ENCODE measurements around the gene LIN37.

LIN37 gene

GRCh38 chr19:35742121-35742724, 6.2 kb upstream of the LIN37 start, which contains the start of gene IGFLR1:
Gene IGFLR1, minus strand, starts transcription at chr19:35742452. Its CDS starts 1,272 bp downstream, at chr19:35741180.
- Histone ChIP-seq H2BK120ac (ENCODE audit: insufficient read depth, low read length, poor library complexity) (no peak within 1 kb of the TSS), H4K12ac (ENCODE audit: low read depth, low read length) (no peak within 1 kb of the TSS), H3K4me2 (ENCODE audit: low read length) (peak within 1 kb of the TSS; percentile 90), H3K36me3 (ENCODE audit: control insufficient read depth in 1 of 2, insufficient read depth in 2 of 2, low read length in 2 of 2) (peaks cover 22 to 23% of the 10 kb centered on the region in 2 experiments), H2AFZ (ENCODE audit: insufficient read depth, low read length, poor library complexity) (no peak within 1 kb of the TSS), H3K79me2 (ENCODE audit: control insufficient read depth, insufficient read depth, low read length, poor library complexity) (peaks cover 3% of the 10 kb centered on the region), H3K4me3 (ENCODE audit: low read depth, low read length) (no peak within 1 kb of the TSS), H3K18ac (ENCODE audit: low read length) (no peak within 1 kb of the TSS), H3K4me1 (ENCODE audit: control insufficient read depth in 1 of 2, insufficient read depth in 2 of 2, low read length in 2 of 2) (peaks cover 14 to 20% of the 10 kb centered on the region in 2 experiments), H4K8ac (ENCODE audit: low read depth, low read length) (no peak within 1 kb of the TSS), H3K23ac (ENCODE audit: low read length) (no peak within 1 kb of the TSS), H3K27ac (ENCODE audit: low read depth, low read length) (no peak within 1 kb of the TSS), H3K4ac (ENCODE audit: low read depth, low read length) (no peak within 1 kb of the TSS), H4K91ac (ENCODE audit: low read depth, low read length) (no peak within 1 kb of the TSS), H3K9ac (ENCODE audit: low read length) (no peak within 1 kb of the TSS), H3K79me1 (ENCODE audit: low read length) (peaks cover 6% of the 10 kb centered on the region), H3K14ac (ENCODE audit: low read length) (no peak within 1 kb of the TSS), H3K9me3 (ENCODE audit: insufficient read depth, low read depth, low read length) (peaks cover 3% of the 10 kb centered on the region), H2AK5ac (ENCODE audit: low read length) (no peak within 1 kb of the TSS), H2BK12ac (ENCODE audit: low read length) (no peak within 1 kb of the TSS), H3K27me3 (ENCODE audit: insufficient read depth, low read length) (no peaks in the 10 kb centered on the region), H2BK5ac (ENCODE audit: low read depth, low read length, poor library complexity) (no peak within 1 kb of the TSS)
- peak in 1 of 2 donors; percentile 14 for DNase-seq
- no CpG with 5 or more reads among the region's 9 CpGs for WGBS (ENCODE audit: extremely low coverage, insufficient coverage, insufficient read length)

GRCh38 chr19:35743640-35744429, 4.5 kb upstream of the LIN37 start:
- DNase-seq: no peak
- WGBS (ENCODE audit: extremely low coverage, insufficient coverage, insufficient read length): no CpG with 5 or more reads among the region's 19 CpGs
- H3K18ac ChIP-seq (ENCODE audit: low read length): no peak overlapping the region

GRCh38 chr19:35744430-35745327, 3.7 kb upstream of the LIN37 start:
- no CpG with 5 or more reads among the region's 41 CpGs for WGBS (ENCODE audit: extremely low coverage, insufficient coverage, insufficient read length)
- peak; percentile 97 to 98 for DNase-seq
- Histone ChIP-seq H2BK12ac (ENCODE audit: low read length) (no peak overlapping the region), H3K4me2 (ENCODE audit: low read length) (peak overlapping the region; percentile 69), H3K14ac (ENCODE audit: low read length) (peak overlapping the region; percentile 88), H2BK5ac (ENCODE audit: low read depth, low read length, poor library complexity) (peak overlapping the region; percentile 94), H3K27ac (ENCODE audit: low read depth, low read length) (peak overlapping the region; percentile 91), H3K36me3 (ENCODE audit: control insufficient read depth in 1 of 2, insufficient read depth in 2 of 2, low read length in 2 of 2) (peaks cover 3 to 5% of the 10 kb centered on the region in 2 experiments), H3K9me3 (ENCODE audit: insufficient read depth, low read depth, low read length) (peaks cover 3% of the 10 kb centered on the region), H4K8ac (ENCODE audit: low read depth, low read length) (peak overlapping the region; percentile 94), H3K4me3 (ENCODE audit: low read depth, low read length) (peak overlapping the region; percentile 86), H3K79me1 (ENCODE audit: low read length) (peaks cover 10% of the 10 kb centered on the region), H4K12ac (ENCODE audit: low read depth, low read length) (peak overlapping the region; percentile 85), H3K79me2 (ENCODE audit: control insufficient read depth, insufficient read depth, low read length, poor library complexity) (peaks cover 10% of the 10 kb centered on the region), H3K27me3 (ENCODE audit: insufficient read depth, low read length) (no peaks in the 10 kb centered on the region), H3K4me1 (ENCODE audit: control insufficient read depth in 1 of 2, insufficient read depth in 2 of 2, low read length in 2 of 2) (peaks cover 13 to 24% of the 10 kb centered on the region in 2 experiments), H2AFZ (ENCODE audit: insufficient read depth, low read length, poor library complexity) (peak overlapping the region; percentile 42), H2AK5ac (ENCODE audit: low read length) (no peak overlapping the region), H3K18ac (ENCODE audit: low read length) (peak overlapping the region; percentile 56), H2BK120ac (ENCODE audit: insufficient read depth, low read length, poor library complexity) (peak overlapping the region; percentile 91), H3K23ac (ENCODE audit: low read length) (no peak overlapping the region), H4K91ac (ENCODE audit: low read depth, low read length) (peak overlapping the region; percentile 96), H3K9ac (ENCODE audit: low read length) (peak overlapping the region; percentile 90), H3K4ac (ENCODE audit: low read depth, low read length) (peak overlapping the region; percentile 61)

More at GRCh38 chr19:35743640-35744429, 4.5 kb upstream of the LIN37 start:
- H3K36me3 ChIP-seq (ENCODE audit: control insufficient read depth in 1 of 2, insufficient read depth in 2 of 2, low read length in 2 of 2): peaks cover 6 to 7% of the 10 kb centered on the region in 2 experiments
- H4K12ac ChIP-seq (ENCODE audit: low read depth, low read length): no peak overlapping the region
- H3K9ac ChIP-seq (ENCODE audit: low read length): no peak overlapping the region
- no peak overlapping the region for H2AFZ ChIP-seq (ENCODE audit: insufficient read depth, low read length, poor library complexity)
- no peak overlapping the region for H2BK5ac ChIP-seq (ENCODE audit: low read depth, low read length, poor library complexity)
- H3K4me2 ChIP-seq (ENCODE audit: low read length): peak overlapping the region; percentile 69
- H3K9me3 ChIP-seq (ENCODE audit: insufficient read depth, low read depth, low read length): peaks cover 3% of the 10 kb centered on the region
- no peak overlapping the region for H2BK120ac ChIP-seq (ENCODE audit: insufficient read depth, low read length, poor library complexity)
- H3K14ac ChIP-seq (ENCODE audit: low read length): no peak overlapping the region
- H3K4me1 ChIP-seq (ENCODE audit: control insufficient read depth in 1 of 2, insufficient read depth in 2 of 2, low read length in 2 of 2): peaks cover 14 to 20% of the 10 kb centered on the region in 2 experiments
- no peak overlapping the region for H4K8ac ChIP-seq (ENCODE audit: low read depth, low read length)
- H4K91ac ChIP-seq (ENCODE audit: low read depth, low read length): no peak overlapping the region
- H2BK12ac ChIP-seq (ENCODE audit: low read length): no peak overlapping the region
- H3K4ac ChIP-seq (ENCODE audit: low read depth, low read length): no peak overlapping the region
- H3K27ac ChIP-seq (ENCODE audit: low read depth, low read length): no peak overlapping the region
- H3K79me1 ChIP-seq (ENCODE audit: low read length): peaks cover 10% of the 10 kb centered on the region
- H3K27me3 ChIP-seq (ENCODE audit: insufficient read depth, low read length): no peaks in the 10 kb centered on the region
- H3K4me3 ChIP-seq (ENCODE audit: low read depth, low read length): no peak overlapping the region
- peaks cover 7% of the 10 kb centered on the region for H3K79me2 ChIP-seq (ENCODE audit: control insufficient read depth, insufficient read depth, low read length, poor library complexity)
- no peak overlapping the region for H2AK5ac ChIP-seq (ENCODE audit: low read length)
- H3K23ac ChIP-seq (ENCODE audit: low read length): no peak overlapping the region
